ENCODE measurements around the gene DLEC1. TPM values are rescaled to one million over a fixed set of nuclear protein-coding genes. Genes with fewer than 3 reads are reported as not detected.

Gene DLEC1
- total RNA-seq, 4 donors from 2014 or later, result 0.19 to 0.42 (median 0.37) TPM

DNA sequence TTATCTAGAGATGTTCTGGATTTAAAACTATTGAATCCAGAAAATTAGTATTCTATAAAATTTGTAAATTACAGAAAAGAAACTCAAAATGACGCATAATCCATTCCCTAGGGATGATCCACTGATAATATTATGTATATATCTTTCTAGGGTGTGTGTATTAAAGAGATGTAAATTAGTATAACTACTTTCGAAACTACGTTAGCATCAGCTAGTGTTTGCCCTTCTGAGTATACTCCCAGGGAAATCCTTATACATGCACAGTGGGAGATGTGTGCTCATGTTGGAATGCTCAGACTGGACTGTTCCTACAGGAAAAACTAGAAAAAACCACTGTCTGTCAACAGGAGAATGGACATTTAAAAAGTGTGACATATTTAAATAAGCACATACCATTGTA lies 61.5 kb downstream of the DLEC1 start:
- Histone ChIP-seq H3K27ac (replicated peaks in 1 of 4) (no peak overlapping the region), H3K4me1 (no peaks in the 10 kb centered on the region), H3K27me3 (no peaks in the 10 kb centered on the region), H3K4me3 (no peak overlapping the region), H3K9me3 (peaks cover 0 to 3% (median under 1%) of the 10 kb centered on the region in 4 donors), H3K36me3 (no peaks in the 10 kb centered on the region)
- no peak for DNase-seq (ENCODE audit: extremely low spot score)
- intact Hi-C loops (cut with DNase I), result no loop called here
- TF ChIP-seq EP300 (IDR thresholded peaks at IDR 0.05) (no peak), POLR2AphosphoS5 (IDR thresholded peaks at IDR 0.05) (no peak), POLR2A (IDR thresholded peaks at IDR 0.05; ENCODE audit: low read depth) (no peak)
- TF ChIP-seq, protein P1, sequence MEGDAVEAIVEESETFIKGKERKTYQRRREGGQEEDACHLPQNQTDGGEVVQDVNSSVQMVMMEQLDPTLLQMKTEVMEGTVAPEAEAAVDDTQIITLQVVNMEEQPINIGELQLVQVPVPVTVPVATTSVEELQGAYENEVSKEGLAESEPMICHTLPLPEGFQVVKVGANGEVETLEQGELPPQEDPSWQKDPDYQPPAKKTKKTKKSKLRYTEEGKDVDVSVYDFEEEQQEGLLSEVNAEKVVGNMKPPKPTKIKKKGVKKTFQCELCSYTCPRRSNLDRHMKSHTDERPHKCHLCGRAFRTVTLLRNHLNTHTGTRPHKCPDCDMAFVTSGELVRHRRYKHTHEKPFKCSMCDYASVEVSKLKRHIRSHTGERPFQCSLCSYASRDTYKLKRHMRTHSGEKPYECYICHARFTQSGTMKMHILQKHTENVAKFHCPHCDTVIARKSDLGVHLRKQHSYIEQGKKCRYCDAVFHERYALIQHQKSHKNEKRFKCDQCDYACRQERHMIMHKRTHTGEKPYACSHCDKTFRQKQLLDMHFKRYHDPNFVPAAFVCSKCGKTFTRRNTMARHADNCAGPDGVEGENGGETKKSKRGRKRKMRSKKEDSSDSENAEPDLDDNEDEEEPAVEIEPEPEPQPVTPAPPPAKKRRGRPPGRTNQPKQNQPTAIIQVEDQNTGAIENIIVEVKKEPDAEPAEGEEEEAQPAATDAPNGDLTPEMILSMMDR (IDR thresholded peaks at IDR 0.05), result no peak
- 95% methylated on average over 3 of the region's 3 CpGs for WGBS

DNA sequence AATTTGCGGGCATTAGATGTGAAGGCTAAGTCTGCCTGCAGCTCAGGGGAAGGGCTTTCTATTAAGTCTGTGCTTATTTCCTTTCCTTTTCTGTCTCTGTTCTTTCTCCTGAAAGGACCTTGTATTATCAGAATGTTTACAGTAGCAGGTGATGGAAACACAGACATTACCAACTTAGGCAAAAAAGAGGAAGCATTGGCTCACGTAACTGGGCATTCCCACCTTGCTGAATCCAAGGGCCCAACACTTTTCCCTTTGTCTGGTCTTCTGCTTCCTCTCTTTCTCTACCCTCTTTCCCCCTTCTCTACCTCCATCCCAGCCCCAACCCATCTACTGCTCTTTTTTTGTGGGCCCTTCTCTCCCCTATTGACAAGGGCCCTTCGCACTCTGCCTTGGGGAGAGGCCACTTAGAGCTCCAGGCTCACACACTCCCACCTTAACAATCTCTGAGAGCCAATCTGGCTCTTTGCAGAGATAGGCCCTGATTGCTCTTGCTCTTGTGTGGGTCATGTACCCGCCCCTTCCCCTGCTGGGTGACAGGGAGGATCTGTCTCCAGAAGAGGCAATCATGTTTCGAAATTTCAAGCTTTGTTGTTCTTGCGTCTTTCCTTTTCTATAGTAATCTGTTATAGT lies 62.9 kb downstream of the DLEC1 start:
- intact Hi-C loops (cut with DNase I), result no loop called here
- peaks cover 0 to 5% (median 2%) of the 10 kb centered on the region in 4 donors for H3K9me3 ChIP-seq
- WGBS, result 84% methylated on average over 6 of the region's 6 CpGs
- H3K27me3 ChIP-seq, result no peaks in the 10 kb centered on the region
- H3K4me1 ChIP-seq, result no peaks in the 10 kb centered on the region
- H3K36me3 ChIP-seq, result no peaks in the 10 kb centered on the region
- no peak overlapping the region for H3K27ac ChIP-seq (replicated peaks in 1 of 4)
- DNase-seq (ENCODE audit: extremely low spot score), result no peak
- TF ChIP-seq, protein P1 (IDR thresholded peaks at IDR 0.05), result no peak
- TF ChIP-seq POLR2AphosphoS5 (IDR thresholded peaks at IDR 0.05) (no peak), POLR2A (IDR thresholded peaks at IDR 0.05; ENCODE audit: low read depth) (no peak), EP300 (IDR thresholded peaks at IDR 0.05) (no peak)
- no peak overlapping the region for H3K4me3 ChIP-seq

DNA sequence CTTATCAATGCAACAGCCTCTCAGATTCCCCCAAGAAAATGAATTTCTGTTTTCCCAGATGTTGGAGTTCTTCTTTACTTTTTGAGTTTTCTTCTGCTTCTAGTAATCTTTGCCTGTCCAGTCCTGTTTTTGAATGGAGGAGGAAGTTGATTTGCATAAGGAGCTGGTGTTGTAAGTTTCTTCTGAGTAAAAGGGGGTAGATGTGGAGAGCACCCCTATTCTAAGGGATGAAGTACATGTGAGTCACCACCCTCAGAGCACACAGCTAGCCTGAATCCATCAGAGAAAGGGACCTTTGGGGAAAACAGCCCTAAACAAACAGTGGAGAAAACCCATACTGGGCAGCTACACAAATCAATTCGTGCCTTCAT lies 63.4 kb downstream of the DLEC1 start:
- no peaks in the 10 kb centered on the region for H3K27me3 ChIP-seq
- 72% methylated on average over 1 of the region's 1 CpG for WGBS
- DNase-seq (ENCODE audit: extremely low spot score), result no peak
- TF ChIP-seq EP300 (IDR thresholded peaks at IDR 0.05), result no peak
- TF ChIP-seq POLR2AphosphoS5 (IDR thresholded peaks at IDR 0.05), result no peak
- no peak for TF ChIP-seq POLR2A (IDR thresholded peaks at IDR 0.05; ENCODE audit: low read depth)
- TF ChIP-seq, protein P1 (IDR thresholded peaks at IDR 0.05), result no peak
- no peaks in the 10 kb centered on the region for H3K4me1 ChIP-seq
- intact Hi-C loops (cut with DNase I), result no loop called here
- H3K36me3 ChIP-seq, result no peaks in the 10 kb centered on the region
- no peak overlapping the region for H3K4me3 ChIP-seq
- peaks cover 0 to 5% (median 2%) of the 10 kb centered on the region in 4 donors for H3K9me3 ChIP-seq
- no peak overlapping the region for H3K27ac ChIP-seq (replicated peaks in 1 of 4)

DNA sequence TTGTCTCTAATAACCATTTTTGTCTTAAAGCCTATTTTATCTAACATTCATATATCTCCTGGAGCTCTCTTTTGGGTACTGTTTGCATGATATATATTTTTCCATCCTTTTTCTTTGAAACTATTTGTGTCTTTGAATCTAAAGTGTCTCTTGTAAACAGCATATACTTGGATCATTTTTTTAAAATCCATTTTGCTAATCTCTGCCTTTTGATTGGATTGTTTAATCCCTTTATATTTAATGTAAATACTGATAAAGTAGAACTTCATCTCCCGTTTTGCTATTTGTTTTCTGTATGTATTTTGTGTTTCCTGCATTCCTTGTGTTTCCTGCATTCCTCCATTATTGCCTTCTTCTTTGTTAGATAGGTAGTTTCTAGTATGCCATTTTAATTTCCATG lies 66.5 kb downstream of the DLEC1 start:
- H3K27me3 ChIP-seq, result peaks cover 0 to 11% (median 0%) of the 10 kb centered on the region in 4 donors
- TF ChIP-seq POLR2A (IDR thresholded peaks at IDR 0.05; ENCODE audit: low read depth) (no peak), POLR2AphosphoS5 (IDR thresholded peaks at IDR 0.05) (no peak), EP300 (IDR thresholded peaks at IDR 0.05) (no peak)
- TF ChIP-seq, protein P1 (IDR thresholded peaks at IDR 0.05), result no peak
- H3K9me3 ChIP-seq, result peaks cover 0 to 5% (median 2%) of the 10 kb centered on the region in 4 donors
- intact Hi-C loops (cut with DNase I), result no loop called here
- no peak for DNase-seq (ENCODE audit: extremely low spot score)
- no peak overlapping the region for H3K27ac ChIP-seq (replicated peaks in 1 of 4)
- H3K4me1 ChIP-seq, result no peaks in the 10 kb centered on the region
- no peak overlapping the region for H3K4me3 ChIP-seq
- H3K36me3 ChIP-seq, result no peaks in the 10 kb centered on the region
- 83% methylated on average over 1 of the region's 1 CpG for WGBS

Measured in esophagus muscularis mucosa (tissue), 4 donors.